ENCODE measurements around the gene GRAMD2B.

GRCh38 chr5:126464959-126465358, 41.8 kb downstream of the GRAMD2B start:
- no peak for TF ChIP-seq POLR2AphosphoS5 (IDR thresholded peaks at IDR 0.05)
- no peak for TF ChIP-seq POLR2A (IDR thresholded peaks at IDR 0.05)

Data from suprapubic skin (tissue), 4 donors.